GM20000 (cell line): ENCODE data around the gene BBS9.

ENCODE experiments used
- DNase-seq: peaks from one replicate; pipeline ENCODE4 v3.0.0; 2012; ENCODE audit warnings: low spot score
- CTCF ChIP-seq: IDR thresholded peaks from 2 replicates; pipeline ENCODE4 v1.5.1; 2012; ENCODE audit warnings: mild to moderate bottlenecking, control low read depth; ENCODE audit errors: extremely low read depth, missing control alignments

Gene BBS9

GRCh38 chr7:33128631-33128989 lies 754 bp upstream of the BBS9 start:
- DNase-seq: no peak
- no peak for TF ChIP-seq CTCF

GRCh38 chr7:33129806-33130153 lies 416 bp downstream of the BBS9 start:
- peak; percentile 20 for DNase-seq
- no peak for TF ChIP-seq CTCF

GRCh38 chr7:33130184-33130583 lies 820 bp downstream of the BBS9 start:
- no peak for TF ChIP-seq CTCF
- no peak for DNase-seq

GRCh38 chr7:33137103-33137502 lies 7.7 kb downstream of the BBS9 start:
- DNase-seq: no peak
- TF ChIP-seq CTCF: no peak

- no peak for TF ChIP-seq CTCF
- DNase-seq: no peak
Measured at GRCh38 chr7:33142585-33142984, 13.2 kb downstream of the BBS9 start.

- TF ChIP-seq CTCF: no peak
- DNase-seq: peak; percentile 12
Measured at GRCh38 chr7:33143996-33144718, 14.8 kb downstream of the BBS9 start.

GRCh38 chr7:33145156-33145555 lies 15.8 kb downstream of the BBS9 start:
- DNase-seq: no peak
- no peak for TF ChIP-seq CTCF
